Left hindlimb (tissue), 1 donor: ENCODE results near the gene OR10R2.
"Not testable (repeated sequence)": the region's sequence is repeated elsewhere in the genome, so short reads cannot be mapped to it uniquely, and the experiment has no call there.

Source experiments
- DNase-seq: peaks from one replicate; pipeline ENCODE4 v3.0.0-alpha.2; 2018

OR10R2 gene, protein sequence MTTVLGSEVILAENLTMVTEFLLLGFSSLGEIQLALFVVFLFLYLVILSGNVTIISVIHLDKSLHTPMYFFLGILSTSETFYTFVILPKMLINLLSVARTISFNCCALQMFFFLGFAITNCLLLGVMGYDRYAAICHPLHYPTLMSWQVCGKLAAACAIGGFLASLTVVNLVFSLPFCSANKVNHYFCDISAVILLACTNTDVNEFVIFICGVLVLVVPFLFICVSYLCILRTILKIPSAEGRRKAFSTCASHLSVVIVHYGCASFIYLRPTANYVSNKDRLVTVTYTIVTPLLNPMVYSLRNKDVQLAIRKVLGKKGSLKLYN

DNA sequence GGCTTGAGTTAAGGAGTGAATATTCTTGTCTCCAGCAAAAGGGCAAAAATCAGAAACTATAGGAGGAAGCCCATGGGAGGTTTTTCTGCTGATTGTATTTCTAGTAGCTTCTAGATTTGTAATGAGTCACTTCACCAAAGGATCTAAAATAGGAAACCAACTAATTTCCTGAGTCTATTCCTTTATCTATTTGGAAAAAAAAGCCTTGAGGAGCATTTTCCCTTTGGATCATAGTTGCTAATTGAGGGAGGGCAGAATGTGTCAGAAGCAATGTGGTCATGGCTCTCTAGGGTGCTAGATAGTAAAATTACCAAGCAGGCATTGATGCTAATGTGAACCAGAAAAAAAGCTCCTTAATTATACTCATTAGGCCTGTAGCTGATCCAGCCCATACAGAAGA is at the start of gene OR10R2:
Gene OR10R2 (plus strand): TSS at position 301 of the 400 bp plus-strand sequence. CDS start 106 bp downstream, outside the sequence.
- no peak for DNase-seq

DNA sequence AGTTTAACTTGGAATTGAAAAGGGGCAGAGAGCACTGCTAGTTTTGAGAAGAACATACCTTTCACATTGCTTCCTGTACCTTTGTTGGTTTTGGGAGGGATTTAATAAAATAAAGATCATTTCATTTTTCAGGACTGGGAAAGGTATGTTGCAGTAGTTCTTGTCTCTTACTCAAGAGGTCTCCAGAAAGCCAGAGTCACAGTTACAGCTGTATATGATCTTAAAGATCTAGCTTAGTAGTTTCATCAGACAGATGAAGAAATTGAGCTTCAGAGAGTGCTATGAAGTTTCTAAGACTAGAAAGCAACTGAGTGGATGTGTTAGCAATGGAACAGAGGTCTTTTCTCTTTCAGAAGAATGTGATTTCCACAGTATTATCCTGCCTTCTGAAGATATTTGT is 47.0 kb upstream of the OR10R2 start:
- DNase-seq, result no peak

DNA sequence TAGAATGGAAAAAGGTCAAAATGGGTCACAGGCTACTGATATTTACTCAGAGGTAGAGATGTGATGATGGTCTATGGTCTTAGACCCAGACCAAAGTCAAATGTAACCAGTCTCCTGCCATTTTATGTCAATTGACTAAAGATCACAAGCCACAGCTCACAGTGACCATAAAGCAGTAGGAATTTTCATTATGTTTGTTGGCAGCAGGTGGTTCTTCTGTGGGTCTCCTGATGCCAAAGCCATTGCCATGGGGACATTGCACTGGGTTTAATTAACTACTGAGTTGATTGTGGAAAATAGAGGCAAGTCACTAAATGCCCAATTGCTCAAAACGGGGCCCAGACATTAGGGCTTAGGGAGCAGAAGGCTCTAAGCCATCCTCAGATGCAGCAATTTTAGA is 45.9 kb upstream of the OR10R2 start, which contains the start of gene OR10K2:
Gene OR10K2 (minus strand): TSS at position 101 of the 400 bp plus-strand sequence. CDS start 5,371 bp downstream, outside the sequence.
- DNase-seq, result no peak

DNA sequence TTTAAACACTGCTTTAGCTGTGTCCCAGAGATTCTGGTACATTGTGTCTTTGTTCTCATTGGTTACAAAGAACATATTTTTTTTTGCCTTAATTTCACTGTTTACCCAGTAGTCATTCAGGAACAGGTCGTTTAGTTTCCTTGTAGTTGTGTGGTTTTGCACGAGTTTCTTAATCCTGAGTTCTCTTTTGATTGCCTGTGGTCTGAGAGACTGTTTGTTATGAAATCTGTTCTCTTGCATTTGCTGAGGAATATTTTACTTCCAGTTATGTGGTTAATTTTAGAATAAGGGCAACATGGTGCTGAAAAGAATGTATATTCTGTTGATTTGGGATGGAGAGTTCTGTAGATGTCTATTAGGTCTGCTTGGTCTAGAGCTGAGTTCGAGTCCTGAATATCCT is 41.9 kb upstream of the OR10R2 start:
- not testable (repeated sequence) for DNase-seq

DNA sequence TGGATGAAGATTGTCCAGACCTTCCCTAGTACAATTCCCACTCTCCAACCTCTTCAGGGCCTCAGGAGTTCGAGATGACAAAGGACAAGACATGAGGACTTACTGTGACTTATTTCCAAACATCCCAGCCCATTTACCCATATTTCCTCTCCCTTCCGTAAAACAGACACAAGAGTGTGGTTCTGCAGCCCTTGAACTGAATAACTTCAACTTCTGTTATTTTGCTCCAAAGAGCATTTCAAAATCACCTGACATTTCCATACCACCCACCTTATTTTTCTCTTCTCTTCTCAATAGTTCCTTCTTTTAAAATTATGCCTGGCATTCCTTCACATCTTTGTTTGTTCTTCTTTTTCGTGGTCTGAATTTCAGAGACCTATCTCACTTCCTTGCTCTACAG is 37.3 kb upstream of the OR10R2 start:
- DNase-seq, result no peak

DNA sequence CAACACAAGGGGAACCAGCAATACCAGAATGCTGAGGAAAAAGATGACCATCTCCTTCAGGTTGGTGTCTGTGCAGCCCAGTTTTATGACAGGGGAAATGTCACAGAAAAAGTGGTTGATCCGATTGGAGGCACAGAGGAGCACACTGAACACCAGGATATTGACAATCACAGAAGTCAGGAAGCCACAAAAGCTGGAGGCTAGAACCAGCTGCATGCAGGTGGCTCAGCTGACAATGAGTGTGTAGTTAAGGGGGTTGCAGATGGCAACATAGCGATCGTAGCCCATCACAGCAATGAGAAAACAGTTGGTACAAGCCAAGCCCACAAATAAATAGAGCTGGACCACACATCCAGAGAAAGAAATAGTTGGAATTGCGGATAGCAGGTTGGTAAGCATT is 26.6 kb upstream of the OR10R2 start:
- DNase-seq, result no peak

DNA sequence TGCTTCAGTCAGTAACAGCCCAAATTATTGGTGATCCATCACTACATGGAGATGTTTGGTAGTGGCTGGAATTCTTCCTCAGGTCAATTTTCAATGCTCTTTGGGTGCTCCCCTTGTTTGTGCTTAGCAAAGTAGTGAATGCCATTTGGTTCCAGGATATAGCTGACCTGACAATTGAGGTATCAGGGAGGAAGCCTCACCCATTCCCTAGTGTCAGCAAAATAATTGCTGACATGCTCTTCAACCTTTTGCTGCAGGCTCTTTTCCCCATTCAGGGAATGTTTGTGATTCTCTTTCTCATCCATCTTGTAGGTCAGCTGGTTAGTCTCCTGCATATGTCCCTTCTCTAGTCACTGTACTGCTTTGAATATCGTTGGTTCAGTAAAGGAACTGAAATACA is 17.5 kb upstream of the OR10R2 start:
- no peak for DNase-seq

DNA sequence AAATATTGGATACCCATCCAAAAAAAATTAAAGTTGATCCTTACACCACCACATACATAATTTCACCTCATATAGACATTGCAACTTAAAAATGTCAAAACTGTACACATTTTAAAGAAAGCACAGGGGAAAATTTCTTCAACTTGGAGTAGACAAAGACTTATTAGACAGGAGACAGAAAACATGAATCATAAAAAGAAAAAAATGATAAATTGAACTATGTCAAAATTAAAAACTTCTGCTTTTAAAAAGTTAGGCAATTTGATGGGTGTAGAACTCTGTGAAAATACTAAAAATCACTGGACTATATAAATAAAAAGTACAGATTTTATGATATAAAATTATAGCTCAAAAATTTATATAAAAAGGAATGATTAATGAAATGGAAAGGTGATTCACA is 14.8 kb upstream of the OR10R2 start:
- no peak for DNase-seq

DNA sequence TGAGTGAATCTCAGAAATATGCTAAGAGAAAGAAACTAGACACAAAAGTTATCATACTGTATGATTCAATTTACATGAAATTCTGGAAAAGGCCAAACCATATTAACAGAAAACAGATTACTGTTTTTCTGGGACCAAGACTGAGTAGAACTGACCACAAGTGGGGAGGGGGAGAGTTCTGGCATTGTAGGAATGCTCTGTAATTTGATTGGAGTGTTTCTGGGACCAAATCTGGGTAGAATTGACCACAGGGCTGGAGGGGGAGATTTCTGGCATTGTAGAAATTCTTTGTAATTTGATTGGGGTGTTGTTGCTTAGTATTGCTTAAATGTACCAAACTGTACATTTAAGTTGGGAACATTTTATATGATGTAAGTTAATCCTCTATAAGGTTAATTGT is 13.8 kb upstream of the OR10R2 start:
- DNase-seq, result no peak

DNA sequence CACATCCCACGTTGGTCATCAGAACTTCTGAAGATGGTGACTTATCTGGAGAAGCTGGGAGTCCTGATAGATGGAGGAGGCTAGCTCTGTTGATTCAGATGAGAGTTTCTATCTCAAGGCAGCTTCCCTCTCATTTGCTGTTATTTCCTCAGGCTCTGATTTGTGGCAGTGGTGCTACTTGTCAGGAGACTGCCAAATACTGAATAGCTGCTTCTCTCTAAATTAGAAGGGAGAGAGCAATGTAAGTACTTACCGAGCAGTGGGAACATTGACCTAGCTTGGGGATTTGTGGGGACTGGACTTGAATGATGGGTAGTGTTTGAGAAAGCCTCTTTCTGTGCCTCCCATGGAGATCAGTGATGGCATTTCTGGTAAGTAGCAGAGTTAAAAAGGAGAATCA is 10.5 kb upstream of the OR10R2 start, which contains the start of gene OR10K1:
Gene OR10K1 (plus strand): TSS at position 301 of the 400 bp plus-strand sequence. CDS start 3,728 bp downstream, outside the sequence.
- DNase-seq, result no peak

DNA sequence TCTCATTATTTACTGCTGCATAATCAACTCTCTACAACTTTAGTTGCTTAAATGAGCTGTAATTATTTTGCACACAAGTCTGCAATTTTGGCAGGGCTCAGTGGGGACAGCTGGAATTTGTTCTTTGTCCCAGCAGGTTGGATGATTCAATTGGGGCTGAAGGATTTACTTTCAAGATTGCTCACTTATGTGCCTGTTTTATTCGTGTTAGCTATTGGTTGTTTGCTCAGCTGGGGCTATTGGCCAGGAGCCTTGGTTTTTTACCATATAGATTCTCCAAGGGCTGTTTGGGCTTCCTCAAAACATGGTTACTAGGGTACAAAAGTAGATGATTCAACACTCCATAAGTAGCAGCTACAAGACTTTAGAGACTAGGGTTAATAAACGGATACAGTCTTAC is 13.4 kb downstream of the OR10R2 start:
- no peak for DNase-seq

DNA sequence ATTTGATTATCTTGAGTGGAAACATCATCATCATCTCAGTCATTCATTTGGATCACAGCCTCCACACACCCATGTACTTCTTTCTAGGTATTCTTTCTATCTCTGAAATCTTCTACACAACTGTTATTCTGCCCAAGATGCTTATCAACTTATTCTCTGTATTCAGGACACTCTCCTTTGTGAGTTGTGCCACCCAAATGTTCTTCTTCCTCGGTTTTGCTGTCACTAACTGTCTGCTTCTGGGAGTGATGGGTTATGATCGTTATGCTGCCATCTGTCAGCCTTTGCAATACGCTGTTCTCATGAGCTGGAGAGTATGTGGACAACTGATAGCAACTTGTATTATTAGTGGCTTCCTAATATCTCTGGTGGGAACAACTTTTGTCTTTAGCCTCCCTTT is 19.3 kb downstream of the OR10R2 start:
- no peak for DNase-seq

DNA sequence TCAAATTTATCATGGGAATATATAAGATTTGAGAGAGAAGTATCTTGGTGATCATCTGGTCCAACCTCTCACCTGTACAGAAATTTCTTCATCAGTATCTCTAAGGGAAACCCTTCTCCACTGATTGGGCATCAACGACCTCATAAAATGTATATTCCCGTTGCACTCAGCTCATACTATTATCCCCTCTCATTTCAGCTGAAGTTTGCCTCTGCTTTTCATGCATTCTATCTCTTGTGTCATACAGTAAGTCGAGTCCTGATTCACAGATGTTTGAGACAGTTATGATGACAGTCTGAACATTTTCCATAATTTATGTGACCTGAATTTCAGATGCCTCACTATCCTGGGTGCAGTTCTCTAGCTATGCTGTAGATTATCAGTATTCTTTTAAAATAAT is 21.0 kb downstream of the OR10R2 start:
- DNase-seq, result no peak

DNA sequence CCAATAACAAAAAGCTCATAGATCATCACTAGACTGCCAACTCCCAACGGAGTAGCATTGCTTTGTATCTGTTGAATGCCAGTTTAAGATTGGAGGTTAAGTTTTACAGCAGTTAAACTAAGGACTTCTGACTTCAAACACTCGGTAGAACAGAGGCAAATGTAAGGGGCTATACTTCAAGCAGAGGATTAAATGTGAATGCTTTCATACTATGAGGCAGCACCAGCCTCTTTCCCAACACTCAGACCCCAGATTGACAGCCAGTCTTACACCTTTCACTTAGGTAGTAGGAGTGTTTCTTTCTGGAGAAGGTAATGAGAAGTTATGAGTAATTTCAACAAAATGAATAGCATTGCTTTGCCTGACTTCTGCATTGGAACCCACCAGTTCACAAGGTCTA is 22.8 kb downstream of the OR10R2 start:
- no peak for DNase-seq

DNA sequence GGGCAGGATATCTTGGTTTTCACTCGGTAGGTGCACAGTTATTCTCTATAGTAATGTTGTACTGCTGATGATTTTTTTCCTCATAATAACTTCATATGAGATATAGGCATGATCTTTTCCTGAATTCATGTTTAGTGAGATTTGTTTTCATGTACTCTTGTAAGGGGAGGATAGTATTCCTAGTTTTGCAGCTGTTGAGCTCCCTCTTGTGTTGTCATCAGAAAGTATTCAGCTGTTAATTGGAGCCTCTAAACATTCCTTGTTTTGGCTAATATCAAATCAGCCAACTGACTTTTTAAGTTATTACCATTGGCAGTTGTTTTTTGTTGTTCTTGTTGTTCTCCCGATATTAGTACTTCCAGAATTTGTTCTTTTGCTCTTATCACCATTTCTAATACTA is 24.4 kb downstream of the OR10R2 start:
- DNase-seq, result no peak

DNA sequence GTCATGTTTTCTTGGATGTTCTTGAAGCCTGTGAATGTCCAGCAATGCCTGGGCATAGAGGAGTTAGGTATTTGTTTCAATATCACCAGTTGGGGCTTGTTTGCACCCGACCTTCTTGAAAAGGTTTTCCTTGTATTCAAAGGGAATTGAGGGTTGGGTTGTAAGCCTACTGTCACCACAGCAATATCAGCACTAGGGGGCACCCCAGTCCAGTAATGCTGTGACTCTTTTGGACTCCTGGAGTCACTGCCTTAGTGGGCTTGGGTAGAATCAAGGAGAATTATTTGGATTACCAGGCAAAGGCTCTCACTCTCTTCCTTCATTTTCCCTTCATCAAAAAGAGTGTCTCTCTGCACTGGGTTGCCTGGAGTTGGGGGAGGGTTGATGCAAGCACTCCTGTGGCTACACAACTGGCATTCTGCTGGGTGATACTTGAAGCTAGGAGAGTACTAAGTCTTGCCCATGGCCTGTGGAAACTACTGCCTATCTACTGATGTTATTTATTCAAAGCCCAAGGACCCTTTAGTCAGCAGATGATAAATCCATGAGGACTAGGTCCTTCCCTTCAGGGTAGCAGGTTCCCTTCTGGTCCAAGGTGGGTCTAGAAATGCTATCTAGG is 34.5 kb downstream of the OR10R2 start:
- DNase-seq, result no peak

DNA sequence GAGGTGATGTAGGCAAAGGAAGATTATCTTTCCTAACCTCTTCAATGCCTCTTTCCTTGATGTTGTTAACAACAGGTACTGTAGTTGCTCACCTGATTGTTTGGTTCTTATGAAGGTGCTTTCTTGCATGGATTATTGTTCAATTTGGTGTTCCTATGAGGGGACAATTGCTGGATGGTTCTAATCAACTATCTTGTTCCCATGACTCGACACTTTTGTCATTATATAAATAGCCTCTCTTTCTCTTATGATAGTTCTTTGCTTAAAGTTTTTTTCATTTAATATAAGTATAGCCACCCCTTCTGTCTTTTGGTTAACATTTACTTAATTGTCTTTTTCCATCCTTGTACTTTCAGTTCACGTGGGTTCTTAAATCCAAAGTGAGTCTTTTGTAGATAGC is 35.5 kb downstream of the OR10R2 start:
- DNase-seq, result no peak

DNA sequence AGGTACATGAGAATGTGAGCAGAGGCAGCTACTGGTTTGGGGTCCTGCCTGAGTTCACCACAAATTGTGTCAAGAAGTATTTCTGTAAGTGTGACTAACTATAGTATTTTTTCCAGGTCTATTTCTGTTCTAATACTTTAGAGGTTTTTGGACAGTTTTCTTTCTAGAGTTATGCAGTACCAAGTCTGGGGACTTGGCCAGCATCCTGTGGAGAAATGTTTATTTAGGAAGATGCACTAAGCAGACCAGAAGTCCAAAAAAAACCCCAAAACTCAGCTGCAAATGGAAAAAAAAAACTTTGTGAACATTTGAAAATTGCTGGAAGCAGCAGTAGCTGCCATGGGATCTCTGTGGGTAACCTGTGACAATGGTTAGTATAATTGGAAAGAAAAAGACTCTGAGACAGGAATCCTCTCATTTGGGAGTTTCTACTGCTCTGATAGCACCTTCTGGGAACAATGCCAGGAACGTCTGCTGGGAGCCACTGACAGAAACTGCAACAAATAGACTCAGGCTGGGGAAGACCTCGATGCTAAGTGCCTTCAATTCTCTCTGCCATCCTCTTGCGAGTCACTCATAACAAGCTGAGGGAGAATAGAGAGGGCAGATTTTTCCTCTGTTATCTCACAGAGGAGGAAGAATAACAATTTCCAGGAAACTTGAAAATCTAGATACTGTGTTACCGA is 37.6 kb downstream of the OR10R2 start:
- DNase-seq, result peak; percentile 37

DNA sequence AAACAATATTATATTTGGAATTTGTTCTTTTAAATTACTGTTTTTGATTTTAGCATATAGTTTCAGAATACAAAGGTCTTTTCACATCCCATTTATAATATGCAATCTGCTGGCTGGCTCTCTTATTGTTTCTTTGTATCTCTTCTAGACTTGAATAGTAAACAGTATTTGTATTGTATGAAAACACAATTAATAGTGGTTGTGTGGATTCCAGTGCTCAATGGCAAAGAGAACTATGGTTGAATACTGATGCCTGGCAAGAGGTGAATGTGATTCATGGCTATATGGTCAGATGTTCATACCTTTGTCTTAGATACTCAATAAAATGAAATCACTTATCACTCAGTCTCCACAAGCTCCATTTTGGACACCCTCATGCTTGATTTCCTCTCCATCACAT is 44.9 kb downstream of the OR10R2 start:
- no peak for DNase-seq

DNA sequence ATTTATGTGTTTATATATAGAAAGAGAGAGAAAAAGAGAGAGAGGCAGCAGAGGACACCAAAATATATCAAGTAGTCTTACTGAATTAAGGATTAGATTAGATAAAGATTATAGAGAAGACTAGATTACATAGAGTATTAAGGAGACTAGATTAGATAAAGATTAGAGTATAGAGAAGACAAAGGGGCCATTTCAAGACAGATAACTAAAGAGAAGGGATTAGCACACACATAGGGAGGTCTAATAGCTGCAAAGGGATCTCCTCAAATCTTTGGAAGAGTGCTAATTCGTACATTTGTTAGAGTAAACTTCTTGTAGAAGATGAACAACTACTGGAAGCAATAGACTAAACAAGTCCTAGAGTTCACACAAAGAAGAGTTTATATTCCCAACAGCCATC is 48.0 kb downstream of the OR10R2 start:
- no peak for DNase-seq

DNA sequence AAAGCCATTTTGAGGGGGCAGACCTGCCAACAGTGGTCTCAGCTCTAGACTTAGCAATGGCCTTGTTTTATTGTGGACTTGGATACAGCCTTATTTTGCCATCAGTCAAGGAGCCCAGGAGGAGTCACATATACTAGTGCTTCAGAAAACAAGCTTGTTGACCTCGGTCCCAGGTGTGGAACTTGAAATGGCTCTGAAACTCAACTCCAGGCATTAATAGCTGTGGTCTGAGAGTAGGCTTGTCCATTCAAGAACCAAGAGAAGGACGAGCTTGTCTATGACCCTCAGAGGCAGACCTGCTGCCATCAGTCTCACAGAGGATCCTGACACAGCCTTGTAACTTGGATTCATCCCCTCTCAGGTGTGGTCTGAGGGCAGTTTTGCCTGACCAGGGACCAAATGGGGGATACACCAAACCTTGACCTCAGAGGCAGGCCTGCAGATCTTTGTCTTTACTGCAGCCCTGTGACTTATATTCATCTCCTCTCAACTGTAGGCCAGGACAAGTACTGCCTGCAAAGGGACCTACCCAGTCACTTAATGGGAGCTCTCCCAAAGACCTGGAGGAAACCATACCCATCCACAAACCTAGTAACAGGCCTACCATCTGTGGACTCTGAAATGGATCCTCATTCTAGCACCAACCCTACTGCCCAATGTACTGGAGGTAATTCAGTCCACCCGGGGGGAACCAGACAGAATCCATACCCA is 49.1 kb downstream of the OR10R2 start:
- DNase-seq, result no peak

DNA sequence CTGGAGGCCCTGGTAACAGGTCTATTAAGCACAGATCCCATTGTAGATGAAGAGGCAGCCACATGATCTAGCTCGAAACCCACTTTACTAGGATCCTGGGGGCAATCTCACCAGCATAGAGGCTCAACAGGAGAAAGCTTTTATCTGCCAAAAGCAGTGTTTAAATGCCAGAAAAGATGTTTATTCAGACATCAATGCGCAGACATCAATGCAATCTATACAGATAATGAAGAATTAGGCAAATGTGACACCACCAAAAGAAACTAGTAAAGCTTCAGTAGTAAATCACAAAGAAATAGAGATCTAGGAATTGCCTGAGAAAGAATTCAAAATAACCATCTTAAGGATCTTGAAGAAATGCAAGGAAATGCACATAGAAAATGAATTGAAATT is 49.6 kb downstream of the OR10R2 start:
- DNase-seq, result no peak

DNA sequence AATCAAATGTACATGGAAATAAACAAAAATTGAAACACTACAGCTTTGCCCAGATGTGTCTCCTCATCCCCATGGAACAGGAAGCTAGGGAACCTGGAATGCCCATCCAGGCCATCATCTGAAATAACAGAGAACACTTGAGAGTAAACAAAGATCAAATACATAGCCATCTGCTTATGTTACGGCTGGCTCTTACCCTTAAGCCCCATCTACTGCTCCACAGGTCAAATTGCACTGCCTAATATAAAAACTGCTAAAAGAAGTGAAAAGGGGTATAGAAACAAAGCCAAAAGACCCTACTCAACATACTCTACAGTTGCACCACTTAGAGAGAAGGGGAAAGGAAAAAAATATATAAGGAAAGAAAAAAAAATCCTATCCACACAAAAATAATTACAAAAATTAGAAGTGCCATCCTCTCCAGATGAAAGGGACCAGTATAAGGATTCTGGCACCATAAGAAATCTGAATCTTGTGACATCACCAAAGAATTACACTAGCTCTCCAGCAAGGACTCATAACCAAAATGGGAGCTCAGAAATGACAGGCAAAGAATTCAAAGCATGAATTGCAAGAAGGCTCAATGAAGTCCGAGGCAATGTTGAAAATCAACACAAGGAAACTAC is 55.3 kb downstream of the OR10R2 start:
- DNase-seq, result no peak
